ENCODE data around the gene TMPRSS4. TPM values are rescaled to one million over a fixed set of nuclear protein-coding genes. Genes with fewer than 3 reads are reported as not detected.

Gene TMPRSS4
- total and polyA plus RNA-seq, 2 of the 13 experiments (the other 11 are each of a cell fraction or from before 2014, with no cell fraction given), result 0.32 TPM; not detected in 1

- TF ChIP-seq SKIL (CRISPR knock-in tag; IDR thresholded peaks at IDR 0.05; ENCODE audit: borderline replicate concordance), result 0 out of 2 replicates have a peak, but pooled peaks have one; percentile 12
- no peak for TF ChIP-seq ZNF598 (CRISPR knock-in tag; IDR thresholded peaks at IDR 0.05; ENCODE audit: borderline replicate concordance)
- TF ChIP-seq HMGA1 (CRISPR knock-in tag; conservative IDR thresholded peaks at IDR 0.05), result no peak
- TF ChIP-seq RBM39 (IDR thresholded peaks at IDR 0.05; ENCODE audit: low read depth, low read length, poor library complexity, severe bottlenecking), result no peak
- TF ChIP-seq ZNF260 (CRISPR knock-in tag; IDR thresholded peaks at IDR 0.05; ENCODE audit: borderline replicate concordance, low read depth), result no peak
- no peak for TF ChIP-seq ZNF615 (CRISPR knock-in tag; IDR thresholded peaks at IDR 0.05; ENCODE audit: borderline replicate concordance)
- no peak for TF ChIP-seq BRCA1 (CRISPR knock-in tag; IDR thresholded peaks at IDR 0.05)
- TF ChIP-seq ZNF350 (CRISPR knock-in tag; IDR thresholded peaks at IDR 0.05; ENCODE audit: borderline replicate concordance, low read depth), result no peak
- TF ChIP-seq SP2 (CRISPR knock-in tag; IDR thresholded peaks at IDR 0.05), result no peak
- TF ChIP-seq ZUFSP (CRISPR knock-in tag; IDR thresholded peaks at IDR 0.05; ENCODE audit: borderline replicate concordance), result no peak
- TF ChIP-seq ZNF275 (CRISPR knock-in tag; IDR thresholded peaks at IDR 0.05; ENCODE audit: borderline replicate concordance), result no peak
- TF ChIP-seq ZBTB20 (CRISPR knock-in tag; IDR thresholded peaks at IDR 0.05; ENCODE audit: borderline replicate concordance, low read depth), result no peak
- no peak for TF ChIP-seq NFYC (CRISPR knock-in tag; IDR thresholded peaks at IDR 0.05)
- no peak for TF ChIP-seq GTF3A (CRISPR knock-in tag; conservative IDR thresholded peaks at IDR 0.05)
- no peak for TF ChIP-seq TRIM22 (IDR thresholded peaks at IDR 0.05)
- TF ChIP-seq ZFP91 (CRISPR knock-in tag; IDR thresholded peaks at IDR 0.05; ENCODE audit: borderline replicate concordance), result no peak
- peak; percentile 43; the same call in 1 of the 2 replicates for TF ChIP-seq NCOR1 (IDR thresholded peaks at IDR 0.05; ENCODE audit: borderline replicate concordance, low read length)
- no peak for TF ChIP-seq ZNF253 (CRISPR knock-in tag; IDR thresholded peaks at IDR 0.05; ENCODE audit: borderline replicate concordance)
- TF ChIP-seq ZNF331 (CRISPR knock-in tag; IDR thresholded peaks at IDR 0.05), result no peak
- 0 out of 2 replicates have a peak, but pooled peaks have one; percentile 25 for TF ChIP-seq RARA (CRISPR knock-in tag; IDR thresholded peaks at IDR 0.05)
- TF ChIP-seq ZNF569 (CRISPR knock-in tag; IDR thresholded peaks at IDR 0.05; ENCODE audit: borderline replicate concordance), result no peak
- TF ChIP-seq MXI1 (IDR thresholded peaks at IDR 0.05; ENCODE audit: borderline replicate concordance, low read depth, low read length), result no peak
- no peak for TF ChIP-seq MTF1 (CRISPR knock-in tag; IDR thresholded peaks at IDR 0.05)
Observed at GRCh38 chr11:118091690-118092089, 14.8 kb downstream of the TMPRSS4 start (continued).

Data from HepG2 (cell line).